Umbilical cord (tissue), 2 donors: Measurements from ENCODE around the gene ZNF853. TPM values are rescaled to one million over a fixed set of nuclear protein-coding genes. Genes with fewer than 3 reads are reported as not detected.

ENCODE experiments used
- DNase-seq: peaks from one replicate; pipeline ENCODE4 v3.0.0-alpha.2; 2015; ENCODE audit warnings: low spot score
- total RNA-seq: library from RNA; depleted of rRNA; stranded (reverse); fragments of >200 nt; gene quantifications from one replicate; pipeline ENCODE4 v1.2.3, GENCODE V29; 2014; ENCODE audit warnings: low replicate concordance; ENCODE audit not compliant: insufficient read depth

Gene ZNF853
- total RNA-seq, 1 donor from 2014 or later: 21.9 TPM

DNA sequence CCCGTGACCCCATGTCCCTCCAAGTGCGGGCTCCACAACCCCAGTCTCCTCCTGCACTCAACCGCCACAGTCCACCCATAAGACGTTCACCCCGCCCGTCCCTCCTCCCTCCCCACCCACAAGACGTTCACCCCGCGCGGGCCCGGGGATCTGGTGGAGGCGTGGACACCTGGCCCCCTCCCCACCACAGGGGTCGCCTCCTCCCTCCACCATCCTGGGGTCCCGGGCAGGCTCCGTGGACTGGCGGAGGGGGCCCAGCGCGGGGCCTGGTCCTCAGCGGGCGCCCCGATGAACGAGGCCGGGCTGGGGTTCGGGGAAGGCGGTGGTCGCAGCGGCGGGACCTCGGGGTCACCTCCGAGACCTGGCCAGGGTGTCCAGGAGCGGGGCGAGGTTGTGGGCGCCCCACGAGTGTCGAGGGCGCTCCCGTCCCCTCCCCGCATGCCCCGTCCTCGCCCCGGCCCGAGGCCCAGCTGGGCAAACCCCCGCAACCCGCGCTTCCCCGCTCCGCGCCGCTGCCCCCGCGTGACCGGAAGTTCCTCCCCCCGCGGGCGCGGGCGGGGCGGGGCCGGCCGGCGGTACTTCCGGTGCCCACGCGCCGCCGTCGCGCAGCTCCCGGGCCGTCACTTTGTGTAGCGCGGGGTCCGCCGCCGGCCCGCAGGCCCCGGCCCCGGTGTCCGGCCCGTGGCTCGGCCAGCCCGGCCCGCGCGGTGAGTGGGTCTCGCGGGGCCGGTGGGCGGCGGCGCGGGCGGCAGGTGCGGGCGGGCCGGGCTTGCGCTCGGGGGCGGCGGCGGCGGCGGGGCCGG is 21.5 kb downstream of the ZNF853 start, which contains the start of gene ZNF316:
Gene ZNF316 (plus strand): TSS at position 578 of the 803 bp plus-strand sequence. CDS start 5,092 bp downstream, outside the sequence.
- DNase-seq: peak; percentile 28

- DNase-seq: no peak
Measured at GRCh38 chr7:6637544-6638229, 22.3 kb downstream of the ZNF853 start.

GRCh38 chr7:6639032-6639431 is 23.6 kb downstream of the ZNF853 start:
- DNase-seq: no peak

DNA sequence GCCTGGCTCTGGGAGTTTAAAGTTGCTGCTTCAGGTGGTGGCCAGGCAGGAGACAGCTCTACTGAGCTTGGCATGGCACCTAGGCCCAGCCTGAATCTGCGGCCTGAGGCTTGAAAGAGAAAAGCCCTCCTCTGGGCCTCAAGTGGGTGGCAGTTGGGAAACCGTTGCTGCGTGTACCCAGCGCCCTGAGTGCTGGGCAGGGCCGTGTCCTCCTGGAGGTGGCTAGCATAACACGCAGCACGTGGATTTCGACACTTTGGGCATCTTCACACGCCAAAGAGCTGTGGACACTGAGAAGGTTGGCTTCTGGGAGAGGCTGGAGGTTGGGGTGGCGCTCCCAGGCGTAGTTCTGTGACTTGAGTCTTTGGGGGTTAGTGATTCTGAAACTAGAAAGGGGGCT is 24.2 kb downstream of the ZNF853 start:
- DNase-seq: no peak

DNA sequence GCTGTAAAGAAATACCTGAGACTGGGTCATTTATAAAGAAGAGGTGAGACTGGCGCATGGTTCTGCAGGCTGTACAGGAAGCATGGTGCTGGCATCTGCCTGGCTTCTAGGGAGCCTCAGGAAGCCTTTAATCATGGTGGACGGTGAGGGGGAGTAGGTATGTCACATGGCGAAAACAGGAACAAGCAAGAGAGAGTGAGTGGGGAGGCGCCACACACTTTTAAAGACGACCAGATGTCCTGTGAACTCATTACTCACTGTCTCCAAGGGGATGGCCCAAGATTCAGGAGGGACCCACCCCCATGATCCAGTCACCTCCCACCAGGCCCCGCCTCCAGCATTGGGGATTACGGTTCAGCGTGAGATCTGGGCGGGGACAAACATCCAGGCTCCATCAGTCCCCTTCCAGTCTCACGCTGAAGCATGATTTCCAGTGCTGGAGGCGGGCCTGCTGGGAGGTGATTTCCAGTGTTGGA is 24.9 kb downstream of the ZNF853 start:
- no peak for DNase-seq

DNA sequence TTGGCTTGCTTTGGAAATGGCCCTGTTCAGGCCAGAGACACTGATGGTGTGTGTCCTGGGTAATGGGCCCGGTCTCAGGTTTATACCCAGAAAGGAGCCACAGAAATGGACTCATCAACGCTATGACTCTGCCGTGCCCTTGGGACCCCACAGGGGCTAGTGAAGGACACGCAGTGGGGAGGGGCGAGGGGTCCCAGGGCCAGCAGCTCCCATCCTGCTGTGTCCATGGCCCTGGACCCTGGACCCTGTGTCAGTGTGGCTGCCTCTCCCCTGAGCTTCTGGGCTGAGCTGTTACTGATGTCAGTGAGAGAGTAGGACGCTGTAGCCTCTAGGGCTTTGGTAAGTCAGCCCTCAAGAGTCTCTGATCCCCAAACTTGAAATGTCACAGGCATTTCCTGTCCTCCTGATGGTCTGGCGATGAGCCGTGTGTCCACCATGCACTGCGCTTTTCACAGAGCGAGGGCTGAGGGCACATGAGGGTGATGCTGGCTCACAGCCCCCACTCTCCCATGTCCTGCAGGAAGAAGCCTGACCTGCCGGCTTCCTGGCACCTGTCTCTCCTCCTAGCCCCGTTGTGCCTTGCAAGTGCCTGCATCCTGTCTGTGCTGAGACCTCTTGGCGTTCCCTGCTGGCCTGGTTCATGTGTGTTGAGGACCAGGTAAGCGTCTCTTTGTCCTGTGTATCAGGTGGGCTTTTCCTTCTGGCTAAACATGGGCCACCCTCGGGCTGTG is 26.1 kb downstream of the ZNF853 start:
- no peak for DNase-seq

DNA sequence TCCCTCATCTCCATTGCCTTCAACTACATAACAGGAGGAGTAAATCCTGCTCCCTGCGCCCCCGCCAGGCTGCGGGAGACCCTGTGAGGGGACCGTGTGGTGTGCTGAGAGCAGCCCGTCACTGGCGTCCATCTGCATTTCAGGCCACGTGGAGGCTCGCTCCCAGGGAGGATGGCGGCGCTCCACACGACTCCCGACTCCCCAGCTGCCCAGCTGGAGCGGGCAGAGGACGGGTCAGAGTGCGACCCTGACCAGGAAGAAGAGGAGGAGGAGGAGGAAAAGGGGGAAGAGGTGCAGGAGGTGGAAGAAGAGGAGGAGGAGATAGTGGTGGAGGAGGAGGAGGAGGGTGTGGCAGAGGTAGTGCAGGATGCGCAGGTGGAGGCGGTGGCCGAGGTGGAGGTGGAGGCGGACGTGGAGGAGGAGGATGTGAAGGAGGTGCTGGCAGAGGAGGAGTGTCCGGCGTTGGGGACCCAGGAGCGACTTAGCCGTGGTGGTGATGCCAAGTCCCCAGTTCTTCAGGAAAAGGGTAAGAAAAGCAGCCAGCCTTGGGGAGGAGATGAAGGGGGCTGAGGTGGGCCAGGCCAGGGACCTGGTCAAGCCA is 26.9 kb downstream of the ZNF853 start:
- no peak for DNase-seq

GRCh38 chr7:6642861-6643640 is 27.6 kb downstream of the ZNF853 start:
- no peak for DNase-seq

DNA sequence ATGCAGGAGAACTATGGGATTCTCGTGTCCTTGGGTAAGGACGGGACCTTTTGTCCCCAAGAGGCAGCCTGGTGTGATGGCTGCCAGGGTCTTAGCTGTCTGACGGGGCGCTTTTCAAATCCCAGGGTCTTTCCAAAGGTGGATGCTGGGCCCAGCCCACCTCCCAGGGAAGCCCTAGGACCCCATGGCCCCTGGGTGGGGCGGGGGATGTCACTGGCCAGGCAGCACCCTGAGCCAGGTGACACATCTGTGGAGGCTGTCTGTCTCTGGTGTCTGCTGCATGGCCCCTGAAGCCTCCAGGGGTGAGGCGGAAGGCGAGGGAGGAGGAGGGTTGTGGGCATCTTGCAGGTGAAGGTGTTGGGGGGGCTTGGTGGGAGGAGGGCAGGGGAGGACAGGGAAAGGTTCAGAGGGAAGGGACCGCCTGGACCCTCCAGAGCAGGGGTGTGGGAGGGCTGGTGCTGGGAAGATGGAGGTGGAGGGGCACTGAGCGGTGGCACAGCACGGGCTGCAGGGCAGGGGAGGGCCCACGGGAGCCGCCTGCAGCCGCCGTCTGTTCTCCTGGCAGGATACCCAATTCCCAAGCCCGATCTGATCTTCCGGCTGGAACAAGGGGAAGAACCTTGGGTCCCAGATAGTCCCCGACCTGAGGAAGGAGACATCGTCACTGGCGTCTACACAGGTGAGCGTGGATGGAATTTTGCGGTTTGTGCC is 28.7 kb downstream of the ZNF853 start:
- DNase-seq: no peak

GRCh38 chr7:6644728-6645127 is 29.3 kb downstream of the ZNF853 start:
- DNase-seq: no peak

GRCh38 chr7:6646465-6646864 is 31.1 kb downstream of the ZNF853 start:
- no peak for DNase-seq

DNA sequence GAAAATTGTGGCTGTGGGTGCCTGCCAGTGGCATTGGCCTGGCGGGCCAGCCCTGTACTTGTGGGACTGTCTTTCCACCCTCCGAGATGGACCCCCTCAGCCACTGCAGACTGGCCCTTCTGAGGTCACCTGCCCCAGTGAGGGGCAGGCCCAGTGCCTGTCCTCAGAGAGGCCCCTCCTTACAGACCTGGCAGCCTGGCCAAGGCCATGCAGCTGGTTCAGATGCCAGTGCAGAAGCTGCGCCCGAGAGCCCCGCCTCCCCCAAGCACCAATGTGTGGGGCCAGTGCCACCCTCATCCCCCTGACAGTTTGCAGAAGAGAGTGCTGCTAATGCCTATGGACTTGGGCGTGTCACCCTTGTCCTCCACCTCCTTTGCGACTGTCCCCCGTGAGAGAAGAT is 31.7 kb downstream of the ZNF853 start:
- DNase-seq: no peak

GRCh38 chr7:6647541-6647940 is 32.1 kb downstream of the ZNF853 start:
- DNase-seq: no peak

DNA sequence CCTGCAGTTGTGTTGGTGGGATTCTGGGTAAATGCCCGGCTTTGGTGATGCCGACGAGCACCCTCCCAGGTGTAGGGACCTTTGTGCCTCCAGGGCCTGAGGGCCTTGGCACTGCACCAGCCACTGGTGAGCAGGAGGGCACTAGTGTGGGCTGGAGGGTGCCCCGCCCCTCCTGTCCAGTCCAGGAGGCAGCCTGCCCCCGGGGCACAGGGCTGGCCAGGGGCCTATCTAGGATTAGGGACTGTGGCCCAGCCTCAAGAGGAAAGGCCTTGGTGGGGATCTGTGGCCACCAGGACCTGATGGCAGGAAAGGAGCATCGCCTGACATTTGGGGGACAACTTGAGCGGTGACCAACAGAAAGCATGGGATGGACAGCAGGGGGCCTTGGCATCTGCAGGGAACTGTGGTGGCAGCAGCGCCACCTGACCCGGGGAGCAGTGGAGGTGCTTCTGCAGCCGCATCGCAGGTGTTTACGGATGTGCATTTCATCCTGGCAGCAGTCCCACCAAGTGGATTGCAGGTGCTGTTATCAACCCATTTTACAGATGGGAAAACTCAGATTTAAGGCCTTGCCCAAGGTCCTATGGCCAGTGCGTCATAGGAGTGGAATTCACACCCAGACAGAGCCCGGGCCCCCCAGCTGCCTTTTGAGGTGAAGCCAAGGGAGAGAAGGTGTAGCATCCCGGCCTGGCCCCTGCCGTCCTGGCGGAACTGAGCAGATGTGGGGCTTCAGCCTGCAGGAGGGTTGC is 32.8 kb downstream of the ZNF853 start:
- no peak for DNase-seq

GRCh38 chr7:6648815-6649104 is 33.4 kb downstream of the ZNF853 start:
- DNase-seq: no peak

DNA sequence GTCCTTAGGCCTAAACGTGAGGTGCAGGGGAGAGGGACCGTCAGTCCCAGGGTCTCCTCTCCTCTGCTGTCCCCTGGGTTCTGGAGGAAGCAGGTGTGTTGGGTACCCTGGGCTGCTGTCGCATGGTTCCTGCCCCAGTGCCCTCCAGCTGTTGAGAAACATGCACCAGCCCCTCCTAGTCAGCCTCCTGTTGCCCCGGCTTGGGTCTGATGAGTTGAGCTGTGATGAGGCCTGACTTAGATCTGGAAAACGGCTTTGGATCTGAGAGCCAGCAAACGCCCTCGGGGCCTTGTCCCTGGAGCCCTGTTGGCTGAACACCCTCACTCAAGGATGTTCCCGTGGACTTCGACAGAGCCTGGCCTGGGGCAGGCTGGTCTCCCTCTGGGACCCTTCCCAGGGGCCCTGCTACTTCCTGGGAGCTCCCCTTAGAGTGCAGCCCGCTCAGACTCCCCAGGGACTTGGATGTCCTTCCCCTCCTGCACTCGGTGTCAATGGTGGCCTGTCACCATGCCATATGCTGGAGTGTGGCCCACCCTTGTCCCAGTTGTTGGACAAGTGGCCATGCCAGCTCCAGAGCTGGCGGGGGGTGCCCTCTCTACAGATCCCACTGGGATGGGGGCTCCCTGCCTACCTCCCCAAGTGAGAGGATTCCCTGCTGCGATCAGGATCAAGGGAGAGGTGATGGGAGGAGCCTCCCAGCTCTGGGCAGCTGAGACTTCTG is 34.0 kb downstream of the ZNF853 start:
- no peak for DNase-seq

- DNase-seq: no peak
Measured at GRCh38 chr7:6650086-6650485, 34.7 kb downstream of the ZNF853 start.

GRCh38 chr7:6650521-6651011 is 35.2 kb downstream of the ZNF853 start:
- no peak for DNase-seq

DNA sequence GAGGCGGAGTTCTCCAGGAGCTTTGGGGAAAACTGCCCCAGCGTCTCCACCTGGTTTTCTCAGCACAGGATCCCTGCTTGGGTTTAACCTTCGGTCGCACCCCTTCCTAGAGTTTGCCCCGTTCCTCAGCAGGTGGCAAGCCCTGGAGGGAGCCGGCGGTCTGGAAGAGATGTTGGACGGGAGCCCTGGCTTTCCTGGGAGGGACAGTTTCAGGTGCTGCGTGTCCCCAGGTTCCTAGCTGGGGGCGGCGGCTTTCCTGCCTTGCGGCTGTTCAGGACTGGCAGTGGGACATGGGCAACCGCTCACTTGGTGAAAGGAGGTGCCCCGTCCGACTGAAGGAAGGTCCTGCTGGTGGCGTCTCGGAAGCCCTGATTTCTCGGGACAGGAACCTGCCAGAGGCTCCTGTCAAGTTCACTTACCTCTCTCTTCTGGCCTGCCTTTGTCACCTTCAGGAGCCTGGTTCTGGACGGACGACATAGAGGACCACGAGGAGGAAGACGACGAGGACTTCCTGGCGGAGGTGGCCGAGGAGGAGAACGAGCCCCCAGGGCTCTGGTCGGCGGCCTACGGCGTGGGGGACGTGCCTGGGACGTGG is 36.5 kb downstream of the ZNF853 start:
- DNase-seq: no peak
